HG02884 (cell line): ENCODE data around the gene OPCML.

Experiments used
- ATAC-seq: cut with Tn5 transposase; IDR thresholded peaks from one replicate; pipeline ENCODE4 v1.9.1; 2021; ENCODE audit warnings: mild to moderate bottlenecking, moderate library complexity; ENCODE audit not compliant: unreplicated experiment

The OPCML gene

DNA sequence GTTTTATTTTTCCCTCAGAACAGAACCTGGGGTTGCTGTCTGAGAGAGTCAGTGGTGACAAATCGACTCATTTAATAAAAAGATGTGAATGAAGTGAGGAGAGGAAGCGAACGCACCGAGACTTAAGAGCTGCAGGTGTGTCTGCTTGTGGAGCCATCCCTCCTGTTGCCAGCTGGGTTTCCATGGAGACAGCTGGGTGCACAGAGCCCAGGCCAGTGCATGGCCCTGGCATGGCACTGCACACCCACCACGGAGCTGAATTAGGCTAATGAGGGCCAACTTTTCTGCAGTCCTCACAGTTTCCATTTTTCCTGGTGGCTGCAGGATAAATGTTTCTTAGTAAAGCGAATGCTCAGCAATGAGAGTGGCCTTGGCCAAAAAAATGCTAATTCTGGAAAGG, 750.2 kb downstream of the OPCML start:
- ATAC-seq = no peak

DNA sequence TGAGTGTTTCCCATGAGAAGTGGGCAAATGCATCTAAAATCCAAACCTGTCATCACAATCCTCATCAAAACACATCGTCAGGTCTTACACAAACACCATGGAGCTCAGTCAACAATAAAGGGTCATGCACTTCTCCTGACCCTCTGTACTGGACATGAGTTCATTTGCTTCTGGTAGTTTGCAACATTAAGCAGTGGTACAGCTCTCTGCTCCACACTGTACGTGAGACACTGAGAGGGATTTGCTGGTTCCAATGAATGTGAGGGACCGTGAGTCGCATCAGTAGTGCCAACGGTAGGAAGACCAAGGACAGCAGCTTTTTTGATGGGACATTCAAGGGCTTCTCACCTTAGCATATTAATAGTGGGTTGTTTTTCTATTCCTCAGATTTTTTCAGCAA, 752.3 kb downstream of the OPCML start:
- ATAC-seq = no peak

DNA sequence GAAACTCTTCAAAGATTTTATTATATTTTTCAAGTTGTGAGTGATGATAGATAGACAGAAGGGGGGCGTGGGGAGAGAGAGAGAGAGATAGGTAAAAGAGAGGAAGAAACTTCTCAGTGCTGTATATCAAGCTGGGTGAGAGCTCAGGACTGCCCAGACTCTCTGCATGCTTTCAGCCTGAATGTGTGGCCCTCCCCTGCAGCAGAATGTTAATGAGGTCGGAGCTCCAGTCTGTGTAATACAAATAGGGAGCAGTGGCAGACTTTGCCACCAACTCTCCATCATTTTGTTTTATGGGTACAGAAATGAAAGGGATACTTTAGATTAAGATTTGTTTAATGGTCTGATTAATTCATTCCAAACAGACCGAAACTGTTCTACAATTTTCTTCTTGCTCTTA, 752.8 kb downstream of the OPCML start:
- no peak for ATAC-seq

DNA sequence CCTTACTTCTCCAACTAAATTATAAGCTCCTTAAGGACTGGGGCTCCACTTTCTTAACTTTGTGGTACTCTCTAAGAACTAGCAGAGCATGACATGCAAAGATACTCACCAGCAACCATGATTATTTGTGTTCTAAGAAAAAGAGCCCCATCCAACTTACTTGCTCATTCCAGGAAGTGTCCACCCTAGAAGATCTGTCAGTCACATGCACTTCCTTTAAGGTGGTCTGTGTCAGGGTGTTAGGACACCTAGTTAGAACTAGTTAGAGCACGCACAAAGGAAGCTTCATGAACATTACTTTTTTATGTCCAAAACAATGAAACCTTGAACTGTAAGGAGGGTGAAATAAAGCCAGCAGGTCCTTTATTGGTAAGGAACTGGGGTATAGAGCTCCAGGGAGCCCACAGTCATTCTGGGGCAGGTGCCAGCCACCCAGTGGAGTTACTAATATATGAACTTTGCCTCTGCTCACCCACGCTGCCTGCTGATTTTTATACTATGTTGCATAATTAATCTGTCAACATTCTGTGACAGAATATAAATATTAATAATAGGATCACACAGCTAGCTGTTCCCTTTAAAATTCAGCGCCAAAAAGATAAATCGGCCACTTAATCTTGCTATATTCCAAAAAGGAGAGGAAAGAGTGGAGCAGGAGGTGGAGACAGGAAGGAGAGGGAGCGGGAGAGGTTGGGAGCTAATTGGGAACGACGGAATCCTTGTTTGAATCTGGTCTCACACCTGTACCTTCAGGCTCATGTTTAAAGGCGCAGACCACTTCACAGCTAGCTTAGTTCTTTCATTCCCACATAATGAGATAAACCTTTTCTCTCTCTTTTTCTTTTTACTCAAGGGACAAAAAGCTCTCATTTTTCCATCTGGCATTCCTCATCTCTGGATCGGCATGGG, 755.0 kb downstream of the OPCML start:
- no peak for ATAC-seq

DNA sequence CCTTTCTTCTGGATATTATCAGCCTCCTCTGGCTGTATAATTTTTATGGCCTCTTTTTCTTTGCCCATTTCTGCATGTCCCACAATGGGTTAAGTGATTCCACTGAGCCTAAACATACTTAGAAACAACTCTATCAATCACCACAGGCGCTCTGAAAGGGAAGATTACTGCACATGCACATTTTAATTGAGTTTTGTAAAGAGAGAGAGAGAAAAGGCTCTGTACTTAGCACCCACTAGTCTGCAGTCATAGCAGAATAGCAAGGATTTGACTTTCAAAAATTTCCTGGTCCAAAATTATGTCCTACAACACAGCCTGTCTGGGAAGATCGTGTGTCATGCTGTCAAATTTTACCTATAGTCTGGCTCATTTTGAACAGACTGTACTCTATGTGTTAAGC, 758.5 kb downstream of the OPCML start:
- ATAC-seq = no peak

DNA sequence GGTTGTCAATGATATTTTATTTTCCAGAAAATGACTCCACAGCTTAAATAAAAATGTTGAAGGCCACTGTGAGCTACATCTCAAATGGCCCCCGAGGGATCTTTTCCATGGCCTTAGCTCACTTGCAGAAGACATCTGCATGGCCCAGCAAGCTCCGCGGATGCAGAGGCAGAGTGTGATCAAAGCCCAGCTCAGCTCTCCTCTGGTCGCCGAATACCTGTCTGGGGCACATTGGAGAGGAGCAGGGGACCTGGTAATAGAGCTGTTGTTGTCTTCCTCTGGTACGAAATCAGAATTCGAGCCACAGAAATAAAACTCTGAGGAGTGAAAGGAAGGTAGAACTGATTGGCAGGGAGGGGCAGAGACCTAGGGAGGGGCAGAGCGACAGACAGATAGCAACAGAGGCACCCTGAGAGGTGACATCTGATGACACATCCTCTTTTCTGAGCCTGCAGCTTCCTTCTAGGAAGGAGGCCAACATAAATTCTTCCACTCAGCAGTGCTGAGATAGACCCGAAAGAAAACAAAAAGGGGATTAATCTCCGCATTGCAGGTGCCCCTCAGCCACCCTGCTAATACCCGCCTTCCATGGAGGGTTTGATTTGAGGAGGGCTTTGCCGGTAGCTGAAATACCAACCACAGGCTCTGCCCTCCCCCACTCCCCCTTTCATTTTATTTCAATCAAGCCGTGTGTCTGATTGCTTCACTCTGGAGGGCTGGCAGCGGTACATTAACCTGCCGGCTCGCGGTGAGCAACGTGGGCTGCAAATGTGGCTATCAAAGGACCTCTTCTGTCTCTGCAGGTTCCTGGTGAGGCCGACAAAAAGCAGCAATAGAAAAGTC, 759.4 kb downstream of the OPCML start:
- no peak for ATAC-seq

DNA sequence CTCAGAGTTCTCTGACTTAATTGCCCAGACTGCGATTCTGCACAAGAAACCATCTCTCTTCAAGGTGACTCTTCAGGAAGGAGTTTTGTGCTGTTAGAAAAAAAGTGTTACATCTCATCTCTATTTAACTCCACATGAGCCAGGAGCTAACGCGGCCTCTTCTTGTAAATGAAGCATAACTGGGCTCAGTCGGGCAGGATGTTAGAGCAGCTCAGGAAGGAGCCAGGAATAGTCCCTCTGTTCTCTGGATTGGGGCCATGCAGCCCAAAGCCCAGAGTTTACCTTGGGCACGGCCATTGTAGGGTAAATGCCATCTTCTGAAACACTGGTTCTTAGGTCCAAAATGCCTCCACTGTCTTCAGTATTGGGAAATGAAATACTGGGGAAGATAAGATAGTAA, 760.6 kb downstream of the OPCML start:
- no peak for ATAC-seq

DNA sequence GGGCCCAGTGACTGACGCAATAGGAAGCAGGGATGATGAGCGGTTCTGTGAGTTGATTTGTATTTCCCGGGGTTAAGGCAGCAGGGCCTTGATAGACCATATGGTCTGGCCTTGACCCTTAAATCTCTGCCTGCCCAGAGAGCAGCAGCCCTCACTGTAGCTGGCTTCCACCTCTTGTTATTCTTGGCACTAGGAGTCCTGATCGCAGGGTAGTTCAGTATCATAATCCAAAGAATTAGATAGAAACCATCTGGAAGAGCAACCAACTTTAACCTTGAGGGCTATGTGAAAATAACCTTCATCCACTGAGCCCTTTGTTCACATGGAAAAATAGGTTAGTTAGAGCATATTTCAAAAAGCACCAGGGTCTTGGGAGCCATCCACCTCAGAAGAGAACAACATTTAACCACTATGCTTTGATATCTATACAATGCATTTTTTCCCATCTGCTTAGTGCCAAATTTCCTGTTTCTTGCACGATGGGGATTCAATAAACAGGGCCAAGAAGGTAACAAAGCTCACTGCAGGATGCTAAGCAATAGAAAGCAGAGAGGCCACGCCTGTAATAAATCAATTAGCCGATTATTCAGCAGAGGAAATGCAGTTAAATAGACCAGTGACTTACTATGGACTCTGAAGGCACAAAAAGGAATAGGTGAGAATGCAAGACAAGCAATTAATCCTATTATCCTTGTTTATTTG, 761.3 kb downstream of the OPCML start:
- no peak for ATAC-seq

DNA sequence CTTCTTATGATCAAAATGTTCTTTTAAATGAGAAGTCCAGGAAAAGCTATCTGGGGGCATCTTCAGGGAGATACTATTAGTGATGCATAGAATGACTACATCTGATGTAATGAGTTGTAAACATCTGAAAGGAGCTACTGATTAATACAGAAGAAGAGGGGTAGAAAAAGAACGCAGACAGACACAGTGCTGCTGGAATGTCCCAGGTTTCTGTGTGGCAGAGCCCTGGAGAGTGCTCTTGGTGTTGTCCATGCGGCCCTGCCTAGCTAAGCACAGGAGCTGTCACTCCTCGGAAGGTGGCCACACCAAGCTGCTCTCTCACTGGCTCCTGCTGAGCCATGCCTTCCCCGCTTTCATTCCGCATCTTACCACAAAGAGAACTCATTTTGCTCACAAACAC, 768.8 kb downstream of the OPCML start:
- ATAC-seq = no peak

DNA sequence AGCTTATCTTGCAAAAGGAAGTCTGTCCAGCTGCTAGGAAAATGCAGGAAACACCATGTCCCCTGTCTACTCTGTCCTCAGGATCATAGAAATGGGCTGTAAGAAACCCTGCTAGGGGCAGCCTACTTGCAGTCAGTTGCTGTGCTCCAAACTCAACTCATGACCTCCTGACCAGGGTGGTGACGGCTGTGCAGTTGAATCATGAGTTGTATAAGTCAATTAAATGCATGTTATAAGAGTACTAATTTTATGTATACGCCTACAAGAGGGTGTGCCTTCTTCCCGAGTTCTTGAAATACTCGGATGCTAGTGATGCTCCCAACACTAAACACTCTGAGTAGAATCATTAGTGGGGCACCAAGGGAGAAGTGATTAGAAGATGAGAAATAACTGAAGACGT, 776.4 kb downstream of the OPCML start:
- ATAC-seq = no peak

DNA sequence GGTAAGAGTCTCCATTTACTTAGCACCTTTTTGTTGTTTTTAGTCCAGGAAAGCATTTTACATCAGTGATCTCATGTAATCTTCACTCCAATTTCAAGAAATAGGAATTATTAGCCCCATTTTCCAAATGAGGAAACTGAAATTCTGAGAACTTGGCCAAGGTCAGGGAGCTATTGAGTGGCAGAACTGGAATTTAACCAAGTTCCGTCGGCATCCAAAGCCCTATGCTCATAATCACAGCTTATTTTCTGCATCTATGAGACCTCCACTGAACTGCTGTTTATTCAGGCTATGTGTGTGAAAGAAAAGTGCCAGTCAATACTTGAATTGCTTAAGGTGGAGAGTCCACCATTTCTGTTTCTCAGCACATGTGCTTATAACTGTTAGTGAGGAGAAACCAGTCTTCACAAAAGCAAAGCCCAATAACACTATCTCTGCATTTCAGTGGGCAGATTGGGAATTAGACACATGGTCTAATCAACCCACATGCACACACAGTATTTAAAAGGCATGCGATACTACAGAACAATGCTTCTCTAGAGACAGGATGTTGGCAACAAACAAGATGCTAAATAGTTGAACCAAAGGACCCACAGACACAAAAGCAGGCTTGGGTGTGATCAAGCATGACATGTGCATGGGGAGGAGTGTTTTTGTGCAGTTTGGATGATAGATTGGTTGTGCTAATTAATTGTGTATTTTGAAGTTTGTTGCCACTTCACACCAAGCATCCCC, 780.6 kb downstream of the OPCML start:
- no peak for ATAC-seq

DNA sequence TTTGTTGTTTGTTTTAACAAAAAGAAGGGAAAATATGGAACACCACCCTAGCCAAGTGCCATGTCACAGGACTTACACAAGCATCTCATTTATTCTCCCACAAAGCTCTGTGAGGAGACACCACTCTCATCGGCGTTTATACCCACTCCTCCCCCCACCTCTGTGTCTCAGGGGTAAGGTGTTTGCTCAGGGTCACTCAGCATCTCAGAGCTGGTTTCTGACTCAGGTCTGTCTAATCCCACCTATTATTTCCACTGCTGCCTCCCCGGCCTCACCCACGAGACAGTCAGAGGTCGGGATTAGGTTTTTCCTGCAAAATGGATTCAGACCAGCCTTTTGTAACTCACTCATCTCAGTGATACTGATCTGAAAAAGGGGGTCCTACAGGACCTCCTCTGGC, 786.0 kb downstream of the OPCML start:
- ATAC-seq = no peak

DNA sequence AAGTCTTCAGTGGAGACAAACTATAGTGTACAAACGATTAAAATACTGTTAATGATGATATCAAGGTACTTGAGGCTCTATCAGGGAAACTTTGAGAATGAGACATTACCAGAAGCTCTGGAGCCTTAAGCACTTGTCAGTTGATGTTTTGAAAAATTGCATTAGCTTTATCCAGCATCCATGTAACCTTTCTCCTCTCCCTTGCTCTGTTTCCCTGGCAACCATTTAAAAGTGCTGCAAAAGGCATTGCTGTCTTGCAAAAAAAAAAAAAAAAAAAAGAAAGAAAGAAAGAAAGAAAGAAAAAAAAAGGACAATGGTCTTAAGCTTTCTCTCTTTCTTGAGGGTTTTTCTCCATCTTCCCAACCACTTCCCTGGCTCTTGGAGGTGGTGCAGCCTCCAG, 787.0 kb downstream of the OPCML start:
- no peak for ATAC-seq

DNA sequence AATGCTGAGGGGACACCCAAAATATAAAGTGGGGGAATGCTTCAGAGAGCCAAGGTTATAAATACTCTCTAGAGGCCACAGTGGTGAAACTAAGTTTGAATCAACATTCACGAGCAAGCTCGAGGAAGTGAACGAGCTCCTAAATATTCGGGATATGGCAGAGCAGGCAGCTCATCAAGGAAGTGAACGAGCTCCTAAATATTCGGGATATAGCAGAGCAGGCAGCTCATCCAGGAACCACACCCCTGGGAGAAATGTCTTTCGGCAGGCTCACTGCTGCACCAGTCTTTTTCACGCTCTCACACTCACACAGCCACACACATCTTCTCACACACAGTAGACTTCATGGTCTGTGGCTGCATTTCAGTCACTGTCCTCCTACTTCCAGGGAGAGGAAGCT, 787.5 kb downstream of the OPCML start:
- ATAC-seq = no peak

DNA sequence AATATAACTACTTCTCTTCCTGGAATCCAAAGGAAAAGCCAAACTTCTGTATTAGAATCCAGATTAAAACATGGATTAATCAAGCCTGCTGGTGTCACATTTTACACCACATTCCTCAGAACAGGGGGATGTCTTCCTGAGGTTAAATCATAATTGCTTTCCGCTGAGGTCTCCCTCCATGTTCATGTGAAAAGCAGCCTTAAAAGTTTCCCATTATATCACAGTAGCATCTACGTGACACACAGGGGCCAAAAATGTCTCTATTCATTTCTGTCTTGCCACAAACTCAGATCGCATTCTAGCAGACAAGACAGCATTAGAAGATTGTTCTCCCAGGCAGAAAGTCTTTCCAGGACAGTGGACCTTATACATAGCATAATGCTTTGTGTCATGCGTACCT, 788.7 kb downstream of the OPCML start:
- no peak for ATAC-seq

DNA sequence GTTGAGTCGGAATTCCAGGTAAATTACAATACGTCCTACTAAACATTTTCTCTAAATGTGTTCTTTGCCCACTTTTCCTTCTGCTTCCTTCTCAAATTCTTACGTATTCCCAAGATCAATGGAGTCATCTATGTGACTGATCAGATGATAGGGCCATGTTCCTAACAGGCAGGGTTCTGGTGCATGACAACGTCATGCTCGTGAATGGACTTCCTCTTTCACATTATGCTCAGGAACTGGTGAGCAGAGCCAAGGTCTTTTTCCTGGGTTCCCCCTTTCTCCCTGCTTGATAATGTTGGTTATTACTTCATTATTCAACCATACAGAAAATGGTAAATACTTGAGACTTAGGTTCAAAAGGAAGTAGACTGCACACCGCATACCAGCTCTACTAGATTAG, 789.4 kb downstream of the OPCML start:
- ATAC-seq = no peak

DNA sequence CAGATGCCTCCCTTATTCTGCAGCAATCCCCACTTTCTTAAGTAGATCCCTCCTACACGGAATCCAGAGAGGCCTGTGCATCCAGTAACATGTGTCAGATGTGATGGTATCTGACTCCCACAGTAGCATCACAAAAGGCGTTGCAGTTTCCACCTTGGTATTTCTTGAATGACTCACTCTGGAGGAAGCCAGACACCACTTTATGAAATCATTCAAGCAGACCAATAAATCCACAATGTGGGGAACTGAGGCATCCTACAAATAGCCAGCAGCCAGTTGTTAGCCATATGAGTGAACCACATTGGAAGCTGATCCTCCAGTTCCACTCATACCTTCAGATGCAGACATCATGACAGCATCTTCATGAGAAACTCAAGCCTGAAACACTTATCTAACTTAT, 798.1 kb downstream of the OPCML start:
- no peak for ATAC-seq

DNA sequence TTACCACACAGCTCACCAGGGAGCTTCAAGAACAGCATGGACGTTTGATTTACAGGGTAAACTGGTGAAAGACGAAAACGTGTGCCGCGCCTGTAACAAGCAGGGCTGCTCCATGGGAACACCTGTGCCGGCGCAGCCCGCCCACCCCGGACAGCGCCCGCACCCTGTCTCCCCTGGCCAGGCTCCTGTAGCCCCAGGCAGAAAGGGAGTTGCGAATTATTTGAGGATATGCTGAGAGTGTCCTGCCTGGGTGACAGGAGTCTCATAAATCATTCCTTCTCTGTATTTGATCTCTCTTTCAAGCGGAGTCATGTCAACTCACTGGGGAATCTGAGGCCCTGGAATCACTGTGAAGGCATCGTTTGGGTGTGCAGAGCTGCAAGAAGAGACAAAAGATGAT, 804.3 kb downstream of the OPCML start:
- ATAC-seq = no peak

DNA sequence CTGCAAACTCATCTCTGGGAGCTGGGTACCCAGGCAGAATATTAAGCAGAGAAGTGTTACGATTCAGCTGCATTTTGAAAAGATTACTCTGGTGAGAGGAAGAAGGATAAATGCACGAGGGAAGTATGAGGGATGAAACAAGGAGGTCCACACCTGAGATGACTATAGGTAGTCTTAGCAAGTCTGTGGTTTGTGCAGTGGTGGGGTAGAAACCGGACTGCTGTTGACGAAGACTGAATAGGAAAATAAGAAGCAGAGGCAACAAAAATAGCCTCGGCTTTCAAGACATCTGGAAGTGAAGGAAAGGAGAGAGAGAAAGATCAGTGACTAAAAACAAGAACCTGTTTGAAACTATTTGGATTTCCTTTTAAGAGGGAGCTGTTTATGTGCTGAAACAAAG, 810.8 kb downstream of the OPCML start:
- ATAC-seq = no peak

DNA sequence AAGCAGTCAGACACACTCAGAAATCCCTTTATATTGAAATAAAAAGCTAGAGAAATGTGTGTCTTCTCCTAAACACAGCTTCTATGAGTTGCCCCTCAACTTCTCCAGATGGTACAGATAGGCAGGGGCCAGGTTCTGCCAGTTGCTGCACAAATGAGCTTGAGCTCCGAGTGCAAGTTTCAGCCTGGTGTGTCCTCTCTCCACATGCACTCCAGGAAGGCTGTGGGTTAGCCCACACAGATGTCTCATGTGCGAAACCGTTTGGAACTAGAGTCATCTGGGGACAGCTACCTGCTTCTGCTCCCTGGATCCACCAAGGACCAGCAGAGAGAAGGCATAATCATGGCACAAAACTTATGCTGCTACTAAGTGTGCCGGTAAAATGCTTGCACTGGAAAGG, 812.6 kb downstream of the OPCML start:
- ATAC-seq = no peak
